ENCODE results near the gene TRPC3. TPM values are rescaled to one million over a fixed set of nuclear protein-coding genes. Genes with fewer than 3 reads are reported as not detected.

TRPC3 gene
- under 0.01 and 0.59 TPM in 2 replicates for total RNA-seq (ENCODE audit: low replicate concordance)

GRCh38 chr4:121951521-121952110 is at the start of gene TRPC3:
TRPC3 (minus strand) TSS chr4:121952060; CDS start chr4:121951680, 380 bp downstream.

DNA sequence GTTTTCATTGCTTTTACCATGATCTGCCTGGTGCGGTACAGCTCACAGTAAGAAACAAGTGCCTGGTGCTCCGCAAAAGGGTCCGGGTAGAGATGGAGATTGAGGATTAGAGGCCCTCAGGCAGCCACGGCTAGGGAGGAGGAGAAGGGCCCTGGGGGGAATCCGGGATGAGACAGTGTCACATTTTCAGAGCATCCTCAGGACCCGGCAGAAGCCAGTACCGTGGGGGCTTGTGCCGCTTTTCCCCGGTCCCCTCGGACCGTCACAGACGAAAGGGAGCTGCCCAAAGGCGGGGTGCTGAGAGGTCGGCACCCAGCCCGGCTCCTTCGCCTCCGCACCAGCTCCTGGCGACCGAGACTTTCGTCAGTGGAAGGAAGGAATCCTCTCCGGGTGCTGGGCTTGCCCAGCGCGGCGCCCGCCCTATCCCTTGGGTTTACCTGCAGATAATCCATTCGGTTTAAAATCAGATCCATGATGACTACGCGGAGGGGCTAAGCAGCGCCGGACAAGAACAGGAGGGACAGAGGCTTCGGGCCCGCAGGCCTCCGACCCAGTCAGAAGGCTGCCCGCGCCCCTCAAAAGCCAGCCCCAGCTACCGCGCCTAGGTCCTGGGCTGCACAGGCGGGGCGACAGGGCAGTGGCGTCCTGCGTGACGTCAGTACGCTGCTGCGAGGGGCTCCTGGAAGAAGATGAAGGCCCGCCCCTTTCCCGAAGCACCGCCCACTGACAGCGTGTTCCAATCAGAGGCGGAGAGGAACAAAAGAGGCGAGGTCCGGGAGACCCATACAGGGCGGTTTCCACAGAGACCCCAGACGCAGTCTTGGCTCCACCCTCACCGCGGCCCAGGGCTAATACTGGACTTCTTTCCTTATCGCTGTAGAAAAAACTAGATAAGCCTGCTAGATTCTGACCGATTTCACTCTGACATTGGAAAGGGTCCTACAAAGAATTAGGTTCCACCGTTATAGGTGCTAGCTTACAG is 81.7 kb downstream of the TRPC3 start, which contains the start of gene BBS7:
Gene BBS7, minus strand, starts transcription at position 634 of the 982 bp plus-strand sequence. Its CDS starts 161 bp downstream, at position 473.

Other genes with a start within 250 kb of the TRPC3 start
- gene SMIM43, start 186.9 kb downstream of the TRPC3 start, total RNA-seq (ENCODE audit: low replicate concordance) = 0.23 and 3.2 TPM in 2 replicates
- 20.6 and 30.1 TPM in 2 replicates for gene EXOSC9, start 150.7 kb downstream of the TRPC3 start, total RNA-seq (ENCODE audit: low replicate concordance)
- gene CCNA2, start 128.2 kb downstream of the TRPC3 start, total RNA-seq (ENCODE audit: low replicate concordance) = 0.82 and 14.1 TPM in 2 replicates
- 15.8 and 26.7 TPM in 2 replicates for gene BBS7, start 81.6 kb downstream of the TRPC3 start, total RNA-seq (ENCODE audit: low replicate concordance)
- 40.7 and 53.4 TPM in 2 replicates for gene BLTP1, start 200.3 kb upstream of the TRPC3 start, total RNA-seq (ENCODE audit: low replicate concordance)

Measured in smooth muscle cell of the coronary artery (primary cell).